Chondrocyte (in vitro differentiated cells): ENCODE data around the gene FLNC. TPM values are rescaled to one million over a fixed set of nuclear protein-coding genes. Genes with fewer than 3 reads are reported as not detected.

ENCODE experiments used
- DNase-seq: peaks from one replicate; pipeline ENCODE4 v3.0.0; 2021; ENCODE audit warnings: mixed read lengths, low spot score
- H3K27ac Mint-ChIP-seq: one replicate; pipeline ENCODE4 v1.8.0; 2021; ENCODE audit warnings: mild to moderate bottlenecking, moderate library complexity, mixed read lengths; ENCODE audit not compliant: unreplicated experiment
- H3K27me3 Mint-ChIP-seq: 2 replicates; pipeline ENCODE4 v1.8.0; 2021; ENCODE audit warnings: low read depth, mixed read lengths
- H3K36me3 Mint-ChIP-seq: 2 replicates; pipeline ENCODE4 v1.8.0; 2021; ENCODE audit warnings: low read depth, mixed read lengths
- H3K4me1 Mint-ChIP-seq: 2 replicates; pipeline ENCODE4 v1.8.0; 2021; ENCODE audit warnings: low read depth, mild to moderate bottlenecking, mixed read lengths
- H3K4me3 Mint-ChIP-seq: one replicate; pipeline ENCODE4 v1.8.0; 2021; ENCODE audit warnings: mild to moderate bottlenecking, moderate library complexity, mixed read lengths; ENCODE audit not compliant: unreplicated experiment
- H3K9me3 Mint-ChIP-seq: 2 replicates; pipeline ENCODE4 v1.8.0; 2021; ENCODE audit warnings: low read depth, mixed read lengths
- total RNA-seq: library from RNA; stranded (reverse); gene quantifications from 3 replicates; pipeline ENCODE4 v1.2.1, GENCODE V29; 2021
- TF ChIP-seq, protein P1 (sequence below): fragments of 200-600 bp; sonication (generic); IDR thresholded peaks from 2 replicates; pipeline ENCODE4 v1.5.0; 2021; ENCODE audit warnings: antibody characterized with exemption, mild to moderate bottlenecking, moderate library complexity

FLNC gene
- total RNA-seq, 1 donor from 2014 or later: 118 TPM

DNA sequence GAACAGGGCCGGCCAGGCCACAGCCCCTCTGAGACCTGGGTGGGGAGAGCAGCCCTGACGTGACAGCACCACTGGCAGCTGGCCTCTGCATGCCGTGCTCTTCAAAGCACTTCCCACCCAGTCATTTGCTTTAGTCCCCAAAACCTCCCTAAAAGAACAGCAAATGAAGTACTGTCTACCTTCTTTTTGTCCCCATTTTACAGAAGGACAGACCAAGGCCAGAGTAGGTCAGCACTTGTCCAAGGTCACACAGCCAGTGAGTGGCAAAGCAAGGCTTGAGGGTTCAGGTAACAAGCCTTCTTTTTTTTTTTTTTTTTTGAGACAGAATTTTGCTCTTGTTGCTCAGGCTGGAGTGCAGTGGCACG lies 47.5 kb downstream of the FLNC start:
- TF ChIP-seq, protein P1, sequence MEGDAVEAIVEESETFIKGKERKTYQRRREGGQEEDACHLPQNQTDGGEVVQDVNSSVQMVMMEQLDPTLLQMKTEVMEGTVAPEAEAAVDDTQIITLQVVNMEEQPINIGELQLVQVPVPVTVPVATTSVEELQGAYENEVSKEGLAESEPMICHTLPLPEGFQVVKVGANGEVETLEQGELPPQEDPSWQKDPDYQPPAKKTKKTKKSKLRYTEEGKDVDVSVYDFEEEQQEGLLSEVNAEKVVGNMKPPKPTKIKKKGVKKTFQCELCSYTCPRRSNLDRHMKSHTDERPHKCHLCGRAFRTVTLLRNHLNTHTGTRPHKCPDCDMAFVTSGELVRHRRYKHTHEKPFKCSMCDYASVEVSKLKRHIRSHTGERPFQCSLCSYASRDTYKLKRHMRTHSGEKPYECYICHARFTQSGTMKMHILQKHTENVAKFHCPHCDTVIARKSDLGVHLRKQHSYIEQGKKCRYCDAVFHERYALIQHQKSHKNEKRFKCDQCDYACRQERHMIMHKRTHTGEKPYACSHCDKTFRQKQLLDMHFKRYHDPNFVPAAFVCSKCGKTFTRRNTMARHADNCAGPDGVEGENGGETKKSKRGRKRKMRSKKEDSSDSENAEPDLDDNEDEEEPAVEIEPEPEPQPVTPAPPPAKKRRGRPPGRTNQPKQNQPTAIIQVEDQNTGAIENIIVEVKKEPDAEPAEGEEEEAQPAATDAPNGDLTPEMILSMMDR: no peak
- no peak overlapping the region for H3K27ac Mint-ChIP-seq
- no peaks in the 10 kb centered on the region for H3K9me3 Mint-ChIP-seq
- H3K4me1 Mint-ChIP-seq: no peaks in the 10 kb centered on the region
- H3K27me3 Mint-ChIP-seq: peaks cover 2% of the 10 kb centered on the region
- no peak overlapping the region for H3K4me3 Mint-ChIP-seq
- no peak for DNase-seq
- H3K36me3 Mint-ChIP-seq: no peaks in the 10 kb centered on the region

DNA sequence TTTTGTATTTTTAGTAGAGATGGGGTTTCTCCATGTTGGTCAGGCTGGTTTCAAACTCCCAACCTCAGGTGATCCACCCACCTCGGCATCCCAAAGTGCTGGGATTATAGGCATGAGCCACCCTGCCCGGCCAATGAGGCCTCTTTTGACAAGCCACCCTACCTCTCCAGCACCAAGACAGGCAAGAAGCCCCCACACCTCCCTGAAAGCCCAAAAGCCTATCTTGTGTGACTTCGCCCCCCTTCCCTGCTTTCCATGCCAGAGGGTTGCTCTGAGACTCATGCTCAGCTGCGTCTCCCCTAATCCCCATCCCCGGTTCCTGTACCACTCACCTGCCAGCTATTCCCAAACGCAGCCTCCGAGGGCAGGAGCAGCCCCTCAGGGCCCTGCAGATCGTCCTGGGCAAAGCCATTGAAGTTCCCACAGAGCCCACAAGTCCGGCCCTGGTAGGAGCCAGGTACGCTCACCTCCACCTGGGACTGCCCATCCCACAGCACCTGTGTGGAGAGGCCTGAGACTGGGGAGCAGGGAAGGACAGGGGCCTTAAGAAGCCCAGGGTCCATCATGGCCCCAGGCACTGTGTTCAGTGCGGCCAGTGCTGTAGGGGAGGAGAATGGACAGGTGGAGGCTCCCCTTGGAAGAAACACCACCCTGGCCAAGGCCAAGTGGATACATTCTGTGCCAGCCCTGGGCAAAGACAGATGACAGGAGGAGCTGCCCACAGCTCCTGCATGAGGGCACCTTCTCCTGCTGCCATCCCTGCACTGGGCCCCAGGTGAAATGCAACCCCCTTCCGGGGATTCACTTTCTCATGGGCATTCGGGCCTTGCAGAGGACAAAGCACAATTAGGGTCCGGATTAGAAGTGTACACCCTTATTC lies 48.3 kb downstream of the FLNC start:
- Mint-ChIP-seq H3K27ac (no peak overlapping the region), H3K4me3 (no peak overlapping the region), H3K27me3 (peaks cover 2% of the 10 kb centered on the region), H3K9me3 (no peaks in the 10 kb centered on the region), H3K4me1 (peaks cover under 1% of the 10 kb centered on the region), H3K36me3 (no peaks in the 10 kb centered on the region)
- peak; percentile 60 for DNase-seq
- TF ChIP-seq, protein P1: no peak

DNA sequence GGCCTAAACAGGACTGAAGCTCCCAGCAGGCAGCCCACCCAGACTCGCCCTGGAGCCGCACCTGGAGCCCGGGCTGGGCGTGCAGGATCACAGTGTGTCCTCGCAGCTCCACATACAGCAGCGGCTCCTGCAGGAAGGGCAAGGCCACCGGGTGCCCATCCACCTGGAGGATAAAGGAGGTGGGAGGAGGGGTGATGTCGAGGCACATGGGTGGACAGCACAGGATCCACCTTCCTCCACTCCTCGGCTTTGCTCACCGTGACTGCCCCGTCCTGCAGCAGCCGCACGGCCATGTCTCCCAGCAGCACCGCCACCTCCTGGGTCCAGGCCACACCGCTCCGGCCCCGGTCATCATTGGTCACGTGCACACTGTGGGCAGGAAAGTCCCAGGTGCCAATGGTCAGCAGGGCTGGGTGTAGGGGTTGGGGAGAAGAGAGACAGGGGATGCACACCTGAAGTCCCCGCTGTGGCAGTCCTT lies 49.3 kb downstream of the FLNC start:
- Mint-ChIP-seq H3K36me3 (no peaks in the 10 kb centered on the region), H3K4me1 (peaks cover 2% of the 10 kb centered on the region), H3K27ac (no peak overlapping the region), H3K9me3 (no peaks in the 10 kb centered on the region), H3K27me3 (peaks cover 2% of the 10 kb centered on the region), H3K4me3 (no peak overlapping the region)
- TF ChIP-seq, protein P1: no peak
- DNase-seq: no peak

DNA sequence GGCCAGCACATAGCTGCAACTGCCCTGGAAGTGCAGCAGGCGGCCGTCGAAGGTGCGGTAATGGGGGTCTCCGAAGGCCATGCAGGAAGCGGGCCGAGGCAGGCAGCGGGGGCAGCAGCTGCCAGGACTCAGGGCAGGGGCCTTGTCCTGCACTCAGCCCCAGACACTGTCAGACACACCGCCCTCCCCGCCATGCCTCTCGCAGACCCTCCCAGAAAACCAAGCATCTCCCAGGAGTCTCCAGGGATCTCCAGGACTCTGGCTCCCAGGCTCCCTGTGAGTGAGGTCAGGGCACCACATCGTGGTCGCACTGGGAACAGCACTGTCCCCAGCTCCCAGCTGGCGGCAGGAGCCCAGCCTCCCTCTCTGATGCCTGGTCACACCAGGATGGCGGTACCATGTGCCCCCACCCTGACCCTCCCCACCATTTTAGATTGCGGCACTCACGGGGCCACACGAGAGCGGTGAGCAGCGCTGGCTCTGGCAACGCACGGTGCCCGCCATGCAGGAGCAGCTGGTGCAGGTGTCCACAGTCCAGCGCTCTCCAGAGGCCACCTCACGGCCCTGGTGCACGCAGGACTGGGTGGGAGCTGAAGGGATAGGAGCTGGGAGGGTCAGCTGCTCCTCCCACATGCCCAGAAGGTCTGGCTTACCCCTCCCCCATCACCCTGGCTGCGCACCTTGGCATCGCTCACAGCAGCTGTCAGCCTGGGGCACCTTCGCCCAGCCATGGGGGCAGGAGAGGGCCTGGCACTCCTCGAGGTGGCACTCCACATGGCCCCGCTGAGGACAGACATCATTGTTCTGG lies 49.9 kb downstream of the FLNC start:
- no peaks in the 10 kb centered on the region for H3K36me3 Mint-ChIP-seq
- H3K9me3 Mint-ChIP-seq: no peaks in the 10 kb centered on the region
- H3K4me3 Mint-ChIP-seq: no peak overlapping the region
- peaks cover 2% of the 10 kb centered on the region for H3K27me3 Mint-ChIP-seq
- H3K27ac Mint-ChIP-seq: no peak overlapping the region
- peaks cover 2% of the 10 kb centered on the region for H3K4me1 Mint-ChIP-seq
- TF ChIP-seq, protein P1: peak; percentile 87
- DNase-seq: peak; percentile 90

DNA sequence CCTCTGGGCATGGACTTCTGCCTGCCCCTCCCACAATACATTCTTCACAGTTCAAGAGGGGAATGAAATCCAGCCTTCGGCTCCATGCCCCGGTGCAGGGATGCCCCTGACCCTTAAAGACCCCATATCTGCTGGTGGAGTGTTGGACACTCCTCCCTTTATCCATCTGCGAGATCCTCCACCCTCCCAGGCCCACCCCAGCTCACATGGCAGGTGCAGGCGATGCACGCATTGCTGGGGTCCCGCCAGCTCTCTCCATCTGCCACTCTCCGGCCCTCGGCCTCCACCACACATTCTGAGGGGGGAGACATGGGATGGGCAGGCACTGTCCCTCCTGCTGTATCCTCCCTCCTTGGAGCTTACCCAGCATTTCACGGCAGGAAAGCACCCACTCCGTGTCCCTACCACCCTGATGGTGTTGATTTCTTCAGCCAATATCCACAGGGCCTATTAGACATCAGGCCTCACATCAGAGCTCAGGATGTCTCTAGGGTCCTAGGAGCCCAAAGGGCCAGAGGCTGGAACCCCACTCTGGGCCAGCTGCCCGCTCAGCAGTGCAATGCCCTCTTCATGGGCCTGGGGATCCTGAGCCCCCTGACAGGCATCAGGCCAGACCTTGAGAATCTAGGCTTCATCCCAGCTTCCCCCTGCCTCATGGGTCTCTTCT lies 50.7 kb downstream of the FLNC start:
- no peak overlapping the region for H3K4me3 Mint-ChIP-seq
- H3K4me1 Mint-ChIP-seq: peaks cover 2% of the 10 kb centered on the region
- no peak overlapping the region for H3K27ac Mint-ChIP-seq
- H3K27me3 Mint-ChIP-seq: peaks cover 2% of the 10 kb centered on the region
- peak; percentile 61 for DNase-seq
- TF ChIP-seq, protein P1: no peak
- H3K9me3 Mint-ChIP-seq: no peaks in the 10 kb centered on the region
- no peaks in the 10 kb centered on the region for H3K36me3 Mint-ChIP-seq
